ENCODE results near the gene PPARG.

DNA sequence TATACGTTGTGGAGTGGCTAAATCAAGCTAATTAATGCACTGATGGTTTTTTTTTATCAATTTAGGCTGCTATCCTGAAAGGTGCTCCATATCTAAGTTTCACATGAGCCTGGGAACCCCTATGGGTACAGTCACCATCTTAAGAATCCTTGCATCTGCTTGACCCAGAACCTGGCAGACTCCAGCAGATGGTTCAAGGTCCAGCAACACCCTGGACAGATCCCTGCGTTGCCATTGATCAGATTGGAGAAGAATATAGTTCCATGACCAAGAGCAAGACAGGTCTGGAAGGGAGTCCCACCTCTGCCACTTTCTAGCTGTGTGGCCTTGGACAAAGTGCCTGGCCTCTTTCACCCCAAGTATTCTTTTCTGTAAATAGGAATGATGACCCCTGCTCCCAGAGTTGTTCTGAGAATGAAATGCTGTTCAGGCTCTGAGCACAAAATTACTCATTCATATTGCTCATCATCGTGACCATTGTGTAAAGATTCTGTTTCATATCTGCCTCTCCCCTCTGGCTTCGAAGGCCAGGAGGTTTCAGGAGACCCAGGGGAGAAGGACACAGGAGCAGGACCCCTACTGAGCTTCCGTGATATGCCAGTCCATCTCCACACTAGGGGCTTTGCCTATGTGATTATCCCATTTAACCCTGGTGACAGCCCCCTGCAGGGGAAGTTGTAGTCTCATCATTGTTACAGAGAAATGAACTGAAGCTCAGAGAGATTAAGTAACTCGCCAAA is 165.4 kb downstream of the PPARG start:
- TF ChIP-seq, protein P1, sequence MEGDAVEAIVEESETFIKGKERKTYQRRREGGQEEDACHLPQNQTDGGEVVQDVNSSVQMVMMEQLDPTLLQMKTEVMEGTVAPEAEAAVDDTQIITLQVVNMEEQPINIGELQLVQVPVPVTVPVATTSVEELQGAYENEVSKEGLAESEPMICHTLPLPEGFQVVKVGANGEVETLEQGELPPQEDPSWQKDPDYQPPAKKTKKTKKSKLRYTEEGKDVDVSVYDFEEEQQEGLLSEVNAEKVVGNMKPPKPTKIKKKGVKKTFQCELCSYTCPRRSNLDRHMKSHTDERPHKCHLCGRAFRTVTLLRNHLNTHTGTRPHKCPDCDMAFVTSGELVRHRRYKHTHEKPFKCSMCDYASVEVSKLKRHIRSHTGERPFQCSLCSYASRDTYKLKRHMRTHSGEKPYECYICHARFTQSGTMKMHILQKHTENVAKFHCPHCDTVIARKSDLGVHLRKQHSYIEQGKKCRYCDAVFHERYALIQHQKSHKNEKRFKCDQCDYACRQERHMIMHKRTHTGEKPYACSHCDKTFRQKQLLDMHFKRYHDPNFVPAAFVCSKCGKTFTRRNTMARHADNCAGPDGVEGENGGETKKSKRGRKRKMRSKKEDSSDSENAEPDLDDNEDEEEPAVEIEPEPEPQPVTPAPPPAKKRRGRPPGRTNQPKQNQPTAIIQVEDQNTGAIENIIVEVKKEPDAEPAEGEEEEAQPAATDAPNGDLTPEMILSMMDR (IDR thresholded peaks at IDR 0.05 in 2 of 3, conservative IDR thresholded peaks at IDR 0.05 in 1 of 3; ENCODE audit: borderline replicate concordance in 1 of 3, insufficient read depth in 1 of 3, low read depth in 2 of 3, low read length in 2 of 3) = no peak
- TF ChIP-seq, protein P2, sequence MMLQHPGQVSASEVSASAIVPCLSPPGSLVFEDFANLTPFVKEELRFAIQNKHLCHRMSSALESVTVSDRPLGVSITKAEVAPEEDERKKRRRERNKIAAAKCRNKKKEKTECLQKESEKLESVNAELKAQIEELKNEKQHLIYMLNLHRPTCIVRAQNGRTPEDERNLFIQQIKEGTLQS (IDR thresholded peaks at IDR 0.05) = no peak
- no peak for TF ChIP-seq YY1 (IDR thresholded peaks at IDR 0.05; ENCODE audit: extremely low read depth, insufficient replicate concordance, low read depth, low read length)
- TF ChIP-seq ZFX (IDR thresholded peaks at IDR 0.05) = no peak
- TF ChIP-seq JUND (IDR thresholded peaks at IDR 0.05) = no peak
- TF ChIP-seq EZH2 (IDR thresholded peaks at IDR 0.05) = no peak
- no peak for TF ChIP-seq CEBPB (IDR thresholded peaks at IDR 0.05; ENCODE audit: low read depth)
- TF ChIP-seq ZNF274 (IDR thresholded peaks at IDR 0.05; ENCODE audit: low read depth, low read length) = no peak
- no peak for TF ChIP-seq SP1 (IDR thresholded peaks at IDR 0.05; ENCODE audit: low read depth)
- no peak for TF ChIP-seq POLR2A (IDR thresholded peaks at IDR 0.05; ENCODE audit: borderline replicate concordance, extremely low read depth, insufficient read depth, insufficient read length)
